NCI-H748 (cell line): ENCODE results near the gene SLC36A1.

ENCODE experiments used
- DNase-seq: peaks from one replicate; lab custom pipeline; 2025; ENCODE audit not compliant: unreplicated experiment; lab: John Stamatoyannopoulos, UW

Gene SLC36A1

GRCh38 chr5:151451626-151452520 lies 4.5 kb downstream of the SLC36A1 start:
- no peak for DNase-seq

- peak; percentile 52 for DNase-seq
Observed at GRCh38 chr5:151454166-151454565, 6.8 kb downstream of the SLC36A1 start.

- no peak for DNase-seq
Observed at GRCh38 chr5:151454889-151455288, 7.5 kb downstream of the SLC36A1 start.

- no peak for DNase-seq
Observed at GRCh38 chr5:151456321-151456940, 9.0 kb downstream of the SLC36A1 start.

- no peak for DNase-seq
Observed at GRCh38 chr5:151458314-151458713, 10.9 kb downstream of the SLC36A1 start.

GRCh38 chr5:151459680-151460324 lies 12.4 kb downstream of the SLC36A1 start:
- DNase-seq = no peak

- DNase-seq = no peak
Observed at GRCh38 chr5:151461312-151461711, 13.9 kb downstream of the SLC36A1 start.

- DNase-seq = peak; percentile 11
Observed at GRCh38 chr5:151463137-151464029, 16.0 kb downstream of the SLC36A1 start.

- no peak for DNase-seq
Observed at GRCh38 chr5:151464101-151464500, 16.7 kb downstream of the SLC36A1 start.

GRCh38 chr5:151465476-151465875 lies 18.1 kb downstream of the SLC36A1 start:
- DNase-seq = no peak

GRCh38 chr5:151467576-151467975 lies 20.2 kb downstream of the SLC36A1 start:
- no peak for DNase-seq

- no peak for DNase-seq
Observed at GRCh38 chr5:151469386-151469785, 22.0 kb downstream of the SLC36A1 start.

- peak; percentile 97 for DNase-seq
Observed at GRCh38 chr5:151469992-151470391, 22.6 kb downstream of the SLC36A1 start.

GRCh38 chr5:151470439-151470838 lies 23.0 kb downstream of the SLC36A1 start:
- DNase-seq = no peak

- peak; percentile 67 for DNase-seq
Observed at GRCh38 chr5:151471276-151471675, 23.9 kb downstream of the SLC36A1 start.

GRCh38 chr5:151474799-151475198 lies 27.4 kb downstream of the SLC36A1 start:
- DNase-seq = no peak

- no peak for DNase-seq
Observed at GRCh38 chr5:151475388-151475787, 28.0 kb downstream of the SLC36A1 start.

- DNase-seq = no peak
Observed at GRCh38 chr5:151476016-151476415, 28.6 kb downstream of the SLC36A1 start.

- no peak for DNase-seq
Observed at GRCh38 chr5:151477101-151477500, 29.7 kb downstream of the SLC36A1 start.

GRCh38 chr5:151480384-151481293 lies 33.2 kb downstream of the SLC36A1 start:
- DNase-seq = no peak
